ENCODE data around the gene CNTFR. TPM values are rescaled to one million over a fixed set of nuclear protein-coding genes. Genes with fewer than 3 reads are reported as not detected.

Gene CNTFR
- total and polyA plus RNA-seq, 10 of the 15 experiments (the other 5 are each of a cell fraction or from before 2014, with no cell fraction given): not detected

DNA sequence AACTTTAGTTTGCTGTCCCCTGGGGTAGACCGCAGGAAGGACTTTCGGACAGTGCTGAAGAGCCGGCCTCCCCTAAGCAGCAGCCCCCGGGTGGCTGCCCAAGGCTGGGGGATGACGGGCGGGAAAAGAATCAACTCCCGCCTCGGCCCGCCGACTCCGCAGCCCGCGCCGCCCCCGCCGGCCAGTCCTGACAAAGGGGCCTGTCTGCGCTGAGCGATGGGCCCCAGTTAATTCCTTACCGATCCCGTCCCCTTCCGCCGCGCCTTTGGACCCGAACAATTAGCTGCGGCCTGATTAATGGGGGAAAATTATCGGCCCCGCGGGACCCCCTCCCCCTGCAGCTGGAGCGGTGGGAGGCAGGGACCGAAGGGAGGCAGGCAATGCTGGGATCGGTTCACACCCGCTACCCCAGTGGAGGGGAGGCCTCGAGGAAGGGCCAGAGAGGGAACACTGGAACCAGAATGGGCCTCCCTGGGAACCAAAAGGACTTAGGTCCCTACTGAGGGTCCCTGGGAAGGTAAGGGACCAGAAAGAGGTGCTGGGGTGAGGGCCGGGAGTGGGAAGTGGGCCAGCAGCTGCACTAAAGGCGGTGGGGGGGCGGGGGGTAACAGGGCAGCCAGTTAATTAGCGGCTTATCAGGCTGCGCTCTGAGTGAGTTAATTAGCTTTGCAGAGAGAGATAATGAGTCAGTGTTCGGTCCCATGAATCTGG, 35.1 kb upstream of the CNTFR start:
- ChIA-PET POLR2A (interaction anchor here (1.5 kb wide), 1 partner anchor 13 kb away, joined by 3 read pairs; the partner anchor contains the start of gene SIGMAR1), CTCF (interaction anchor here (1.0 to 1.8 kb wide), 4 partner anchors 10 to 221 kb away, joined by 3 to 11 read pairs (median 3); no protein-coding TSS in a partner anchor), SMC1A (ENCODE audit: uncharacterized antibody, unreplicated experiment) (interaction anchor here (0.8 to 1.0 kb wide), 2 partner anchors 9 to 20 kb away, joined by 3 to 4 read pairs; no protein-coding TSS in a partner anchor), RAD21 (ENCODE audit: unreplicated experiment) (interaction anchor here (1.4 kb wide), 1 partner anchor 18 kb away, joined by 3 read pairs; no protein-coding TSS in a partner anchor)
- Histone ChIP-seq H3K4me1 (ENCODE audit: control insufficient read depth, insufficient read depth, low read length) (peaks cover 4% of the 10 kb centered on the region; the same call in 1 of the 2 replicates), H4K20me1 (ENCODE audit: control insufficient read depth, insufficient read depth) (no peaks in the 10 kb centered on the region; the same call in 1 of the 2 replicates), H3K9ac (ENCODE audit: control insufficient read depth, insufficient read depth, low read length) (no peak overlapping the region), H3K27me3 (replicated peaks in 1 of 2; ENCODE audit: control insufficient read depth in 2 of 2, insufficient read depth in 2 of 2, low read length in 1 of 2) (peaks cover 12 to 25% of the 10 kb centered on the region in 2 experiments), H3K4me2 (ENCODE audit: control insufficient read depth, insufficient read depth) (no peak overlapping the region), H3K9me3 (replicated peaks; ENCODE audit: control insufficient read depth, insufficient read depth, low read length) (no peaks in the 10 kb centered on the region; the same call in 2 of the 3 replicates), H3K27ac (ENCODE audit: control insufficient read depth, insufficient read depth) (no peak overlapping the region), H3K79me2 (ENCODE audit: control insufficient read depth, insufficient read depth, low read length) (no peaks in the 10 kb centered on the region), H3K4me3 (no peak overlapping the region), H3K36me3 (ENCODE audit: control insufficient read depth in 2 of 2, insufficient read depth in 2 of 2, low read length in 1 of 2) (no peaks in the 10 kb centered on the region), H2AFZ (ENCODE audit: control insufficient read depth, low read depth, low read length) (no peak overlapping the region)
- DNase-seq (ENCODE audit: low read depth, low spot score) (no peak), FAIRE-seq (no peak), ATAC-seq (no peak)
- intact Hi-C loops (cut with micrococcal nuclease; ENCODE audit: unreplicated experiment): no loop called here
- in situ Hi-C loops (cut with MboI): no loop called here
- 26% methylated on average over 37 of the region's 39 CpGs for WGBS (ENCODE audit: insufficient coverage, insufficient replicate concordance, low lambda C conversion rate, missing lambda C conversion rate)
- BruUV-seq (replicated peaks): no TSS peak
- TF ChIP-seq, protein P1, sequence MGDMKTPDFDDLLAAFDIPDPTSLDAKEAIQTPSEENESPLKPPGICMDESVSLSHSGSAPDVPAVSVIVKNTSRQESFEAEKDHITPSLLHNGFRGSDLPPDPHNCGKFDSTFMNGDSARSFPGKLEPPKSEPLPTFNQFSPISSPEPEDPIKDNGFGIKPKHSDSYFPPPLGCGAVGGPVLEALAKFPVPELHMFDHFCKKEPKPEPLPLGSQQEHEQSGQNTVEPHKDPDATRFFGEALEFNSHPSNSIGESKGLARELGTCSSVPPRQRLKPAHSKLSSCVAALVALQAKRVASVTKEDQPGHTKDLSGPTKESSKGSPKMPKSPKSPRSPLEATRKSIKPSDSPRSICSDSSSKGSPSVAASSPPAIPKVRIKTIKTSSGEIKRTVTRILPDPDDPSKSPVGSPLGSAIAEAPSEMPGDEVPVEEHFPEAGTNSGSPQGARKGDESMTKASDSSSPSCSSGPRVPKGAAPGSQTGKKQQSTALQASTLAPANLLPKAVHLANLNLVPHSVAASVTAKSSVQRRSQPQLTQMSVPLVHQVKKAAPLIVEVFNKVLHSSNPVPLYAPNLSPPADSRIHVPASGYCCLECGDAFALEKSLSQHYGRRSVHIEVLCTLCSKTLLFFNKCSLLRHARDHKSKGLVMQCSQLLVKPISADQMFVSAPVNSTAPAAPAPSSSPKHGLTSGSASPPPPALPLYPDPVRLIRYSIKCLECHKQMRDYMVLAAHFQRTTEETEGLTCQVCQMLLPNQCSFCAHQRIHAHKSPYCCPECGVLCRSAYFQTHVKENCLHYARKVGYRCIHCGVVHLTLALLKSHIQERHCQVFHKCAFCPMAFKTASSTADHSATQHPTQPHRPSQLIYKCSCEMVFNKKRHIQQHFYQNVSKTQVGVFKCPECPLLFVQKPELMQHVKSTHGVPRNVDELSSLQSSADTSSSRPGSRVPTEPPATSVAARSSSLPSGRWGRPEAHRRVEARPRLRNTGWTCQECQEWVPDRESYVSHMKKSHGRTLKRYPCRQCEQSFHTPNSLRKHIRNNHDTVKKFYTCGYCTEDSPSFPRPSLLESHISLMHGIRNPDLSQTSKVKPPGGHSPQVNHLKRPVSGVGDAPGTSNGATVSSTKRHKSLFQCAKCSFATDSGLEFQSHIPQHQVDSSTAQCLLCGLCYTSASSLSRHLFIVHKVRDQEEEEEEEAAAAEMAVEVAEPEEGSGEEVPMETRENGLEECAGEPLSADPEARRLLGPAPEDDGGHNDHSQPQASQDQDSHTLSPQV (IDR thresholded peaks at IDR 0.05): no peak
- TF ChIP-seq ASH2L (IDR thresholded peaks at IDR 0.05; ENCODE audit: borderline replicate concordance, low read depth) (no peak), TARDBP (IDR thresholded peaks at IDR 0.05; ENCODE audit: borderline replicate concordance) (no peak), ZSCAN29 (IDR thresholded peaks at IDR 0.05) (no peak), SREBF2 (IDR thresholded peaks at IDR 0.05; ENCODE audit: low read length) (no peak), BHLHE40 (IDR thresholded peaks at IDR 0.05; ENCODE audit: borderline replicate concordance in 1 of 2, low read depth in 2 of 2, low read length in 1 of 2) (no peak), EP300 (IDR thresholded peaks at IDR 0.05; ENCODE audit: borderline replicate concordance in 1 of 2, control insufficient read depth in 1 of 2, low read depth in 2 of 2, low read length in 2 of 2) (no peak), FOXM1 (IDR thresholded peaks at IDR 0.05; ENCODE audit: low read depth, low read length) (no peak), CHD2 (IDR thresholded peaks at IDR 0.05; ENCODE audit: borderline replicate concordance, low read depth, low read length) (no peak), RBBP5 (conservative IDR thresholded peaks at IDR 0.05) (no peak), NFYA (IDR thresholded peaks at IDR 0.05; ENCODE audit: borderline replicate concordance, low read depth, low read length) (no peak), FOXK2 (IDR thresholded peaks at IDR 0.05) (no peak), RELA (IDR thresholded peaks at IDR 0.05; ENCODE audit: borderline replicate concordance, partially characterized antibody) (no peak)
- TF ChIP-seq, protein P2, sequence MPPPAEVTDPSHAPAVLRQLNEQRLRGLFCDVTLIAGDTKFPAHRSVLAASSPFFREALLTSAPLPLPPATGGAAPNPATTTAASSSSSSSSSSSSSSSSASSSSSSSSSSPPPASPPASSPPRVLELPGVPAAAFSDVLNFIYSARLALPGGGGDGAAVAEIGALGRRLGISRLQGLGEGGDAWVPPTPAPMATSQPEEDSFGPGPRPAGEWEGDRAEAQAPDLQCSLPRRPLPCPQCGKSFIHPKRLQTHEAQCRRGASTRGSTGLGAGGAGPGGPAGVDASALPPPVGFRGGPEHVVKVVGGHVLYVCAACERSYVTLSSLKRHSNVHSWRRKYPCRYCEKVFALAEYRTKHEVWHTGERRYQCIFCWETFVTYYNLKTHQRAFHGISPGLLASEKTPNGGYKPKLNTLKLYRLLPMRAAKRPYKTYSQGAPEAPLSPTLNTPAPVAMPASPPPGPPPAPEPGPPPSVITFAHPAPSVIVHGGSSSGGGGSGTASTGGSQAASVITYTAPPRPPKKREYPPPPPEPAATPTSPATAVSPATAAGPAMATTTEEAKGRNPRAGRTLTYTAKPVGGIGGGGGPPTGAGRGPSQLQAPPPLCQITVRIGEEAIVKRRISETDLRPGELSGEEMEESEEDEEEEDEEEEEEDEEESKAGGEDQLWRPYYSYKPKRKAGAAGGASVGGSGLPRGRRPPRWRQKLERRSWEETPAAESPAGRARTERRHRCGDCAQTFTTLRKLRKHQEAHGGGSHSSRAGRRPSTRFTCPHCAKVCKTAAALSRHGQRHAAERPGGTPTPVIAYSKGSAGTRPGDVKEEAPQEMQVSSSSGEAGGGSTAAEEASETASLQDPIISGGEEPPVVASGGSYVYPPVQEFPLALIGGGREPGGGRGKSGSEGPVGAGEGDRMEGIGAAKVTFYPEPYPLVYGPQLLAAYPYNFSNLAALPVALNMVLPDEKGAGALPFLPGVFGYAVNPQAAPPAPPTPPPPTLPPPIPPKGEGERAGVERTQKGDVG (CRISPR knock-in tag; IDR thresholded peaks at IDR 0.05): no peak
